Brain microvascular endothelial cell (primary cell): ENCODE data around the gene SV2B.
"Not testable (repeated sequence)": the region's sequence is repeated elsewhere in the genome, so short reads cannot be mapped to it uniquely, and the experiment has no call there.

ENCODE experiments used
- DNase-seq: peaks from one replicate; pipeline ENCODE4 v3.0.0-alpha.2; 2020
- H3K27ac ChIP-seq: fragments of 250-450 bp; sonication (Bioruptor Pico); 2 replicates; pipeline ENCODE4 v1.5.1; 2020; ENCODE audit warnings: mild to moderate bottlenecking, moderate library complexity
- H3K27me3 ChIP-seq: fragments of 250-450 bp; sonication (Bioruptor Pico); replicated peaks from 2 replicates; pipeline ENCODE4 v1.5.1; 2020; ENCODE audit warnings: mild to moderate bottlenecking
- H3K36me3 ChIP-seq: fragments of 250-450 bp; sonication (Bioruptor Pico); replicated peaks from 2 replicates; pipeline ENCODE4 v1.5.1; 2020; ENCODE audit warnings: mild to moderate bottlenecking
- H3K4me3 ChIP-seq: 2 replicates; pipeline ENCODE4 v1.5.1; 2011; ENCODE audit warnings: low read depth, mild to moderate bottlenecking, control low read depth, low read length, moderate library complexity
- CTCF ChIP-seq: IDR thresholded peaks from 2 replicates; pipeline ENCODE4 v1.5.1; 2011; ENCODE audit warnings: low read depth, mild to moderate bottlenecking, moderate library complexity, low read length, control low read depth, inconsistent platforms; ENCODE audit errors: missing control alignments
- in situ Hi-C: cut with HindIII; loops from 2 replicates; pipeline ENCODE4 v1.10.0; 2017; ENCODE audit warnings: low sequenced_read_pairs, low pct_ligation_motif_present

The SV2B gene

GRCh38 chr15:91336687-91337086, 236.6 kb downstream of the SV2B start:
- no peak for DNase-seq
- Histone ChIP-seq H3K4me3 (no peak overlapping the region), H3K27me3 (no peaks in the 10 kb centered on the region), H3K36me3 (no peaks in the 10 kb centered on the region), H3K27ac (no peak overlapping the region)
- in situ Hi-C loops: no loop called here
- TF ChIP-seq CTCF: no peak

GRCh38 chr15:91338766-91339165, 238.7 kb downstream of the SV2B start:
- no peak for TF ChIP-seq CTCF
- in situ Hi-C loops: no loop called here
- Histone ChIP-seq H3K4me3 (no peak overlapping the region), H3K36me3 (no peaks in the 10 kb centered on the region), H3K27me3 (no peaks in the 10 kb centered on the region), H3K27ac (no peak overlapping the region)
- DNase-seq: peak; percentile 5

- DNase-seq: no peak
- Histone ChIP-seq H3K27ac (no peak overlapping the region), H3K27me3 (no peaks in the 10 kb centered on the region), H3K4me3 (no peak overlapping the region), H3K36me3 (no peaks in the 10 kb centered on the region)
- no peak for TF ChIP-seq CTCF
- in situ Hi-C loops: no loop called here
Measured at GRCh38 chr15:91342097-91342496, 242.0 kb downstream of the SV2B start.

- in situ Hi-C loops, H3K36me3 ChIP-seq, H3K27ac ChIP-seq, H3K27me3 ChIP-seq, H3K4me3 ChIP-seq, DNase-seq: not testable (repeated sequence)
Measured at GRCh38 chr15:91344912-91345311, 244.9 kb downstream of the SV2B start.

- Histone ChIP-seq H3K27ac (no peak overlapping the region), H3K27me3 (no peaks in the 10 kb centered on the region), H3K4me3 (no peak overlapping the region), H3K36me3 (no peaks in the 10 kb centered on the region)
- TF ChIP-seq CTCF: no peak
- in situ Hi-C loops: no loop called here
- DNase-seq: no peak
Measured at GRCh38 chr15:91345736-91346135, 245.7 kb downstream of the SV2B start.

- H3K36me3 ChIP-seq: no peaks in the 10 kb centered on the region
- no peaks in the 10 kb centered on the region for H3K27me3 ChIP-seq
- no peak for DNase-seq
- in situ Hi-C loops: no loop called here
- no peak overlapping the region for H3K4me3 ChIP-seq
- TF ChIP-seq CTCF: no peak
- no peak overlapping the region for H3K27ac ChIP-seq
Measured at GRCh38 chr15:91346259-91346658, 246.2 kb downstream of the SV2B start.
